22Rv1 (cell line): Measurements from ENCODE around the gene ARL9.

Source experiments
- ZFX ChIP-seq: fragments of 450-650 bp; IDR thresholded peaks from 2 replicates; pipeline ENCODE4 v1.6.1; 2017; ENCODE audit warnings: antibody characterized with exemption, borderline replicate concordance
- TF ChIP-seq, protein P1 (sequence below): fragments of 450-650 bp; IDR thresholded peaks from 2 replicates; pipeline ENCODE4 v1.5.1; 2017; ENCODE audit warnings: mild to moderate bottlenecking

DNA sequence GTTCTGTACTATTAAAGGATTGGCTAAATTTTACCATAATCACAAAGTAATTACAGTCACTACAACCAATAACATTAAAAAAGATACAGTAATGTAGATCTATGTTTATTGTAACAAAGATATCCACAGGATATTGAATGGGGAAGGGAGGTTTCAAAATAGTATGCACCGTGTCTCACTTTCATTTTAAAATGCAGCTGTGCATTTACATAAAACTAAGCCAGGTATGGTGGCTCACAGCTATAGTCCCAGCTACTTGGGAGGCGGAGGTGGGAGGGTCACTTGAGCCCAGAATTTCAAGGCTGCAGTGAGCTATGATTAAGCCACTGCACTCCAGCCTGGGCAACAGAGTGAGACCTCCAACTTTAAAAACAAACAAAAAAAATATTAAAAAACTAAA lies 29.7 kb upstream of the ARL9 start:
- TF ChIP-seq, protein P1, sequence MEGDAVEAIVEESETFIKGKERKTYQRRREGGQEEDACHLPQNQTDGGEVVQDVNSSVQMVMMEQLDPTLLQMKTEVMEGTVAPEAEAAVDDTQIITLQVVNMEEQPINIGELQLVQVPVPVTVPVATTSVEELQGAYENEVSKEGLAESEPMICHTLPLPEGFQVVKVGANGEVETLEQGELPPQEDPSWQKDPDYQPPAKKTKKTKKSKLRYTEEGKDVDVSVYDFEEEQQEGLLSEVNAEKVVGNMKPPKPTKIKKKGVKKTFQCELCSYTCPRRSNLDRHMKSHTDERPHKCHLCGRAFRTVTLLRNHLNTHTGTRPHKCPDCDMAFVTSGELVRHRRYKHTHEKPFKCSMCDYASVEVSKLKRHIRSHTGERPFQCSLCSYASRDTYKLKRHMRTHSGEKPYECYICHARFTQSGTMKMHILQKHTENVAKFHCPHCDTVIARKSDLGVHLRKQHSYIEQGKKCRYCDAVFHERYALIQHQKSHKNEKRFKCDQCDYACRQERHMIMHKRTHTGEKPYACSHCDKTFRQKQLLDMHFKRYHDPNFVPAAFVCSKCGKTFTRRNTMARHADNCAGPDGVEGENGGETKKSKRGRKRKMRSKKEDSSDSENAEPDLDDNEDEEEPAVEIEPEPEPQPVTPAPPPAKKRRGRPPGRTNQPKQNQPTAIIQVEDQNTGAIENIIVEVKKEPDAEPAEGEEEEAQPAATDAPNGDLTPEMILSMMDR = no peak
- no peak for TF ChIP-seq ZFX
